Gastroesophageal sphincter (tissue), 2 donors: ENCODE results near the gene GALNT10.

Experiments
- EP300 ChIP-seq: sonication (generic); formaldehyde crosslinking; IDR thresholded peaks from one replicate; pipeline ENCODE4 v1.6.1; 2017; ENCODE audit warnings: antibody characterized with exemption, mild to moderate bottlenecking
- POLR2AphosphoS5 ChIP-seq: sonication (generic); formaldehyde crosslinking; IDR thresholded peaks from one replicate; pipeline ENCODE4 v1.6.1; 2017; ENCODE audit warnings: antibody characterized with exemption

DNA sequence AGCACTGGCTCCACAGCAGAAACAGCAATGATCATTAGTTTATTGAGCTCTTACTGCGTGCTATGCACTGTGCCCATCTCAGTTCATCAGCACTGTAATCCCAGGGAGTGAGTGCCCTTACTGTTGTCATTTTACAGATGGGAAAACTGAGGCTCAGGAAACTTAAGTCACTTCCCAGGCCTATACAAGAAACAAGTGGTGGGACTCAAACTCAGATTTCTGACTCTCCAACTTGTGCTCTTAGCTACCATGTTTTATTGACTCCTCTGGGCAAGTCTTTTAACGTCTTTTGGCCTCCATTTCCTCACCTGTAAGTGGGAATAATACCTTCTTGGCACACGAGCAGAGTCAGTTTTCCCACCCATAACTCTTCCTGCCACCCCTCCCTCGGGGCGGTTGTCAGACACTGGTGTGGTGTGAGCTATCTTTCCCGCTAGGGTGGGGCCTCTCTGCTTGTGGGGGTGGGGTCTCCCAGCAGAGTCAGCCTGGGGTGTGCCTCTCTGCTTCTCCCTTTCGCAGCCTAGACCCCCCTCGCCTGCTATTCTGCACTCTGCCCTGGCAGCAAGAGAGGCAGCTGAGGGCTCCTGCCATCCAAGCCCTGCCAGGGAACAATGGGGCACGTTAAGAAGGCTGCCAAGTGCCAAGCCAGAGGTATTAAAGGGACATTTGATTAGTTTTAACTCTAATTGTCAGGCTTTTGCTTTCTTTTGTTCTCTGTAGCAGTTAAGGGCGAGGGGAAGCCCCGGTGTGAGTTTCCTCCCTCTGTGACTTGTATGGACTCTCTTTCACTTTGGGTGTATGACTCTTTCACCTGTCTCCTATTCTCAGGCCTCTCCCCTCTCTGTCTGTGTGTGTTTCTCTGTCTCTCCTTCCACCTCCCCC, 12.1 kb downstream of the GALNT10 start:
- TF ChIP-seq POLR2AphosphoS5 (no peak), EP300 (no peak)
